Calu3 (cell line): ENCODE data around the gene TBC1D24. TPM values are rescaled to one million over a fixed set of nuclear protein-coding genes. Genes with fewer than 3 reads are reported as not detected.
"Not testable (repeated sequence)": the region's sequence is repeated elsewhere in the genome, so short reads cannot be mapped to it uniquely, and the experiment has no call there.

Experiments used
- BruUV-seq: library from RNA; stranded (reverse); fragments of 400-500 nt; replicated peaks from 2 replicates; lab custom pipeline; 2021; lab: Mats Ljungman, UMichigan
- CTCF ChIA-PET: fragments of 300-600 bp; sonication (Branson Sonifier 250); formaldehyde crosslinking; loops from one replicate; lab custom pipeline; 2022; ENCODE audit warnings: antibody characterized with exemption; lab: Charles Lee
- DNase-seq: peaks from one replicate; pipeline ENCODE4 v3.0.0; 2022
- H3K27ac Mint-ChIP-seq: one replicate; pipeline ENCODE4 v1.8.0; 2022; ENCODE audit warnings: mixed read lengths; ENCODE audit not compliant: unreplicated experiment
- H3K27me3 Mint-ChIP-seq: one replicate; pipeline ENCODE4 v1.8.0; 2022; ENCODE audit warnings: mixed read lengths; ENCODE audit not compliant: unreplicated experiment
- H3K36me3 Mint-ChIP-seq: one replicate; pipeline ENCODE4 v1.8.0; 2022; ENCODE audit warnings: mild to moderate bottlenecking, moderate library complexity, mixed read lengths; ENCODE audit not compliant: insufficient read depth, unreplicated experiment
- H3K4me1 Mint-ChIP-seq: one replicate; pipeline ENCODE4 v1.8.0; 2022; ENCODE audit warnings: mild to moderate bottlenecking, low read depth, mixed read lengths; ENCODE audit not compliant: unreplicated experiment
- H3K4me3 Mint-ChIP-seq: one replicate; pipeline ENCODE4 v1.8.0; 2022; ENCODE audit warnings: mild to moderate bottlenecking, low read depth, moderate library complexity, mixed read lengths; ENCODE audit not compliant: unreplicated experiment
- H3K9me3 Mint-ChIP-seq: one replicate; pipeline ENCODE4 v1.8.0; 2022; ENCODE audit warnings: low read depth, mixed read lengths; ENCODE audit not compliant: unreplicated experiment
- CTCF ChIP-seq: fragments of 200-600 bp; IDR thresholded peaks from one replicate; pipeline ENCODE4 v1.8.0; 2022; ENCODE audit warnings: antibody characterized with exemption; ENCODE audit not compliant: unreplicated experiment
- intact Hi-C: fragments of 100-400 bp; cut with micrococcal nuclease; formaldehyde crosslinking; loops from one replicate; pipeline ENCODE4 v1.10.0; 2022; ENCODE audit not compliant: unreplicated experiment
- total RNA-seq: library from RNA; stranded (reverse); gene quantifications from 2 replicates; pipeline ENCODE4 v1.2.3, GENCODE V29; 2022

TBC1D24 gene
- total RNA-seq, 1 experiment from 2014 or later, result 33.3 TPM

GRCh38 chr16:2535625-2536013 lies 60.7 kb downstream of the TBC1D24 start:
- Mint-ChIP-seq H3K36me3 (peaks cover 55% of the 10 kb centered on the region), H3K27me3 (no peaks in the 10 kb centered on the region), H3K4me1 (peaks cover 27% of the 10 kb centered on the region), H3K9me3 (no peaks in the 10 kb centered on the region), H3K4me3 (no peak overlapping the region), H3K27ac (no peak overlapping the region)
- CTCF ChIA-PET, result no interaction called here
- TF ChIP-seq CTCF, result no peak
- no TSS peak for BruUV-seq
- intact Hi-C loops, result no loop called here
- no peak for DNase-seq

GRCh38 chr16:2537451-2538379 lies 62.8 kb downstream of the TBC1D24 start, which contains the start of gene PDPK1:
Gene PDPK1, plus strand, starts transcription at chr16:2538021. Its CDS starts 92 bp downstream, at chr16:2538113.
- TF ChIP-seq CTCF, result no peak
- Mint-ChIP-seq H3K4me1 (peaks cover 38% of the 10 kb centered on the region), H3K36me3 (peaks cover 43% of the 10 kb centered on the region), H3K4me3 (peak within 1 kb of the TSS; percentile 77), H3K9me3 (no peaks in the 10 kb centered on the region), H3K27ac (peak within 1 kb of the TSS; percentile 69), H3K27me3 (no peaks in the 10 kb centered on the region)
- DNase-seq, result peak; percentile 97
- CTCF ChIA-PET, result interaction anchor here (0.7 kb wide), 1 partner anchor 18 kb away, joined by 3 read pairs; the partner anchor contains the start of gene AMDHD2
- intact Hi-C loops, result no loop called here
- BruUV-seq, result no TSS peak

GRCh38 chr16:2539192-2539844 lies 64.4 kb downstream of the TBC1D24 start:
- H3K9me3 Mint-ChIP-seq, intact Hi-C loops, H3K27me3 Mint-ChIP-seq, BruUV-seq, DNase-seq, H3K27ac Mint-ChIP-seq: not testable (repeated sequence)
- Mint-ChIP-seq H3K4me1 (peaks cover 38% of the 10 kb centered on the region), H3K4me3 (peak overlapping the region; percentile 77), H3K36me3 (peaks cover 43% of the 10 kb centered on the region)
- CTCF ChIA-PET, result interaction anchor here (0.7 kb wide), 1 partner anchor 373 kb away, joined by 9 read pairs; the partner anchor contains the start of gene FLYWCH1

GRCh38 chr16:2539845-2540458 lies 65.0 kb downstream of the TBC1D24 start:
- H3K9me3 Mint-ChIP-seq, CTCF ChIA-PET, H3K27me3 Mint-ChIP-seq, BruUV-seq, DNase-seq, H3K27ac Mint-ChIP-seq, intact Hi-C loops, H3K4me3 Mint-ChIP-seq: not testable (repeated sequence)
- Mint-ChIP-seq H3K36me3 (peaks cover 43% of the 10 kb centered on the region), H3K4me1 (peaks cover 38% of the 10 kb centered on the region)
- TF ChIP-seq CTCF, result peak; percentile 23

- Mint-ChIP-seq H3K4me1 (peaks cover 38% of the 10 kb centered on the region), H3K4me3 (peak overlapping the region; percentile 36), H3K36me3 (peaks cover 41% of the 10 kb centered on the region)
- DNase-seq, H3K9me3 Mint-ChIP-seq, H3K27me3 Mint-ChIP-seq, H3K27ac Mint-ChIP-seq, BruUV-seq, CTCF ChIA-PET, intact Hi-C loops: not testable (repeated sequence)
Measured at GRCh38 chr16:2540912-2541311, 66.0 kb downstream of the TBC1D24 start.

- Mint-ChIP-seq H3K4me1 (peaks cover 35% of the 10 kb centered on the region), H3K36me3 (peaks cover 36% of the 10 kb centered on the region), H3K4me3 (peak overlapping the region; percentile 36)
- DNase-seq, intact Hi-C loops, H3K9me3 Mint-ChIP-seq, H3K27ac Mint-ChIP-seq, H3K27me3 Mint-ChIP-seq, BruUV-seq, CTCF ChIA-PET: not testable (repeated sequence)
Measured at GRCh38 chr16:2541409-2541808, 66.5 kb downstream of the TBC1D24 start.

GRCh38 chr16:2543771-2544170 lies 68.8 kb downstream of the TBC1D24 start:
- H3K9me3 Mint-ChIP-seq, BruUV-seq, DNase-seq, intact Hi-C loops, CTCF ChIA-PET, H3K27me3 Mint-ChIP-seq, H3K27ac Mint-ChIP-seq, H3K4me3 Mint-ChIP-seq: not testable (repeated sequence)
- Mint-ChIP-seq H3K36me3 (peaks cover 16% of the 10 kb centered on the region), H3K4me1 (peaks cover 24% of the 10 kb centered on the region)
